SW 1271 (cell line): ENCODE results near the gene PRRG1.
"Not testable (repeated sequence)": the region's sequence is repeated elsewhere in the genome, so short reads cannot be mapped to it uniquely, and the experiment has no call there.

Source experiments
- DNase-seq, 2 experiments: peaks; one replicate each; lab custom pipeline; 2025; lab: John Stamatoyannopoulos, UW

The PRRG1 gene

DNA sequence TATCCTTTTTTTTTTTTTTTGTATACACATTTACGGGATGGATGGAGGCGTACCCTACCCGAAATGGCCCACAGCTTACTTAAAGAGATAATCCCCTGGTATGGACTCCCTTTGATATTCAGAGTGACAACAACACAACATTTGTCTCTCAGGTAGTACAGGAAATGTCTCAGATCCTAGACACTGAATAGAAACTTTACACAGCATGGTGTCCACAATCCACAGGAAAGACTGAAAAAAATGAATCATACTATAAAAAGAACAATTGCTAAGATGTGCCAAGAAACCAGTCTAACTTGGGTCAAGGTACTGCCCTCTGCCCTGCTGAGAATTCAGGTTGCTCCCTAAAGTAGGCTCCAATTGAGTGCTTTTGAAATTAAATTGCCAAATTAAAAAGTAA lies 121.5 kb downstream of the PRRG1 start:
- no peak for DNase-seq

DNA sequence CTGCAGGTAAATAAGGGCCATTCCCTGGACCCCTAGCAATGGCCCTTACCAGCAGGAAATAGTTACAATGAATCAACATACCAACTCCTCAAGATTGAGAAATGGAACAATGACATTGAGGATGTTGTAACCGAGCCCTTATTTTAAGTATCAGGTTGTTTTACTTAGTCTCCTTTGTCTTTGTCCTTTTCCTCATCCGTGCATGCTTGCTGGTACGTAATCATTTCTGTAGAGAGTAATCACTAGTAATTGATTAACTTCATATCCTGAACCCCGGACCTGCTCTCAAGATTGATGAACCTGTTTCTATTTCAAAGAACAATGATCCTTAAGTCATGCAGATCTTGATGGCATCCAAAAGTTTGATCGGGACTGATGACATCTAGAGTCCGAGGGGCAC lies 123.7 kb downstream of the PRRG1 start:
- no peak for DNase-seq

DNA sequence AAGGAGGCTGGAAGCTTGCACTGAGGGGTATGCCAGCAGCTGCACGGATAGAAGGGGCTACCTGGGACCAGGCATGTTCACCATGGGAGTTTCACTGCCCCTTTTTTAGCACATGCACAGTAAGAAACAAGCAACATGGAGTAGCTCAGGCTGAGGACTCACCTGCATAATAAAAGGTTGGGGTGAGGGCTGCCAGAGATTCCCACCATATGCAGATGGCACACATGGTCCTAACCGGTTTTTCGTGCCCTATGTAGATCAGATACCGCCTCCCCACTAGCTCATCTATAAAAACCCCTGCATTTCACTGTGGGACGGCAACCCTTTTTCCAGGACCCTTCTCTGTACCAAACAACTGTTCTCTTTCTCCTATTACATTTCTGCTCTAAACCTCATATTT lies 125.3 kb downstream of the PRRG1 start:
- no peak for DNase-seq

DNA sequence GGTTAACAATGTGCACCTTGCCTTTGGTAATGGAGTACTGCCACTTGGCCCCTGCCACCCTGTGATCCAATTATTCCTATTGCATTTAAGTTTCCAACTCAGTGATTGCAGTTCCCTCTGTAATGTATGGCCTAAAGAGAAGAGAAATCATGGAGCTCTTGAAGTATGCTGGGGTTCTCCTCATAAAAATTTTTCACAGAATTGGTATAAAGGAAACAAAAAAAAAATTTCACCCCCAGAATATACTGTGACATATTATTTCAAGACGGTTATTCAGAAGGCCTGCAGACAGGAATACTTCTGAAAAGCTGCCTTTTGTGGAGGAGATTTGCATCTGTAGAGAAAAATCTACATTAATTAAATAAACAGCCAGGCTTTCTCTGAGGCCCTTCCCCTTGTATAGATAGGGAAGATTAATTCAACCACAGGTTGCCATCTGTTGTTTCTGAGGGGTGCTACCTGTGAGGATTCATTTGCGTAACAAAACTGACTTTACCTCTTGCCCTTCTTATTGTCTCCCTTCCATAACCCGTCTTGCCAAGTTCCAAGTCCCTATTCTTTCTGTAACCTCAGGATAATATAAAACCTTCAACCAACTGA lies 127.5 kb downstream of the PRRG1 start:
- no peak for DNase-seq

DNA sequence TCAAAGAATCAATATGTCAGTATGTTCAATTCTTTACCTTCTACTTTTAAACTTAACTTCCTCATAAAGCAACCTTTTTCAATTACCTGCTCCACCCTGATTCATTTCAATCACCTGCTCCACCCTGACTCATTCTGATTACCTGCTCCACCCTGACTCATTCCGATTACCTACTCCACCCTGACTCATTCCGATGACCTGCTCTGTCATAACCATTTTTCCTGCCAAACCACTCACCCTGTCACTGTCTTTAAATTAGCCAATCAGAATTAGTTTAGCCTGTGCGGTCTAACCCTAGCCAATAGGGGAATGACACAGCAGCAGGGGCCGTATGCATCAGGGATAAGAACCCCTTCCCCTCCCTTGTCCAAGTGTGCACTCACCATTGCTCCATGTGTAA lies 135.2 kb downstream of the PRRG1 start:
- DNase-seq: not testable (repeated sequence)

DNA sequence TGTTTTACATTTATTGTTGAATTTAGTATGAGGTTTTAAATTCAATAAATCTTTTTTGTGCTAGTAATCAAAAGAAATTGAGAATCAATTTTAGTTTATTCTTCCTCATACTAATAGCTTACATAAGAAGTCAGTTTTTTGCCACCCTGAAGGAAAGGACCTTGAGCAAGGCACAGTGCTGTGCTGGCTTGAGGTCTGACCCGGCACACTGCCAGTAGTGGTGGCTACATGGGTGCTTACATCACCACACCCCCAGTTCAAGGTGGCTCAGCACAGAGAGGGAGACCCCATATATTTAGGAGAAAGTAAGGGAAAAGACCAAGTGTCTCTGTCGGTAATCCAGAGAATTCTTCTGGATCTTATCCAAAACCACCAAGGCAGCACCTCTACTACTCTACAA lies 136.3 kb downstream of the PRRG1 start:
- DNase-seq: no peak

DNA sequence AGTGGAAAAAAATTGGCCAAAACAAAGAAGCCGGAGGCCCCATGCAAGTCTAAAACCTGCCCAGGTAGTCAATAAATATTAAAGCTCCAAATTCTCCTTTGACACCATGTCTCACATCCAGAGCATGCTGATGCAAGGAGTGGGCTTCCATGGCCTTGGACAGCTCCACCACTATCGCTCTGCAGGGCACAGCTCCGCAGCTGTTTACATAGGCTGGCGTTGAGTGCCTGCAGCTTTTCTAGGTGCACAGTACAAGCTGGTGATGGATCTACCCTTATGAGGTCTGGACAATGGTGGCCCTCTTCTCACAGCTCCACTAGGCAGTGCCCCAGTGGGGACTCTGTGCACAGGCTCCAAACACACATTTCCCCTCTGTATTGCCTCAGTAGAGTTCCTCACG lies 138.1 kb downstream of the PRRG1 start:
- DNase-seq: no peak

DNA sequence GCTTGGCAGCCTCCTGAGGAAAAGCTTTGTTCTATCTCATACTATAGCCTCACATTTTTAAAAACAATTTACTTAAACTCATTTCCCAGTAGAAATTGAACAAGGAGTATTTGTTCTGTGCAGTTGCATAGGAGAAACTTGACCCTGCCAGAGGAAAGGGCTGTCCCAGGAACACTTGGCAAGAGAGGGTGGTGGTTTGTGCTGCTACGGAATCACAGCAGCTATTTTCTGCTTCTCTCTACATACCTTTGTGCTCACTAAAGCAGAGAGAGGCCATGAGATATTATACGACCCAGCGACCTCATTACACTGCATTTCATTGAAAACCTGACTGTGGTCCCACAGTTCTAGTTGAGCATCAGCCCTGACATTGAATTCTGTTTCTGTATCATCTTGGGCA lies 139.2 kb downstream of the PRRG1 start:
- no peak for DNase-seq

DNA sequence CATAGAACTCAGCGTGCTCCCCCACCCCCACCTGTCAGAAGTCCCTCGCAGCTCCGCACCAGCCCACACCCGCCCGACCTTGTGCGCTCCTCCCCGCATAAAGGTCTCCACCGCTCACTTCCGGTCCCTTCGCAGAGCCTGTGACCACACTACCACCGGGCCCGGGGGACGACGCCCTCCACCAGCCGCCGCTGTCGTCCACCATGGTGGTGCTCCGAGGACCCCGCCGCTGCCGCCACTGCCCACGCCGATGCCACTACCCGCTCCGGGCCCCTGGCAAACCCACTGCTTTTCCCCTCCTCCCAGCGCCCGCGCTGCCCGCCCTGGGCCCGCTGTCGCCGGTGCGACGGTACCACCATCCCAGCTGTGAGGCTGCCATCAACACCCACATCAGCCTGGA lies 142.5 kb downstream of the PRRG1 start:
- DNase-seq: no peak

DNA sequence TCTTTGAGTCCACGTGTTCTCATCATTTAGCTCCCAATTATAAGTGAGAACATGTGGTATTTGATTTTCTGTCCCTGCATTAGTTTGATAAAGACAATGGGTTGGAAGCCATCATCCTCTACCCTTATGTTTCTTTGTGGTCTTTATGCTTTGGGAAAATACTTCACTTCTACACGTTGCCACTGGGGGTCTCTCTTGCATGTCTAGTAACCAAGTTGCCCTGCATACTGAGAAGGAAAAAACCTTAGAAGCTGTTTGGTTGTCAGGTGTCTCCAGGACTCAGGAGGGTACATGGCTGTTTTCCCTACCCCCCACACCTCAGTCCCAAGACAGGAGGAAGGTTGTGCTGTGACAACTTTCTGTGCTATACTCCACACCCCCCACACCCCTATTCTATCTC lies 146.6 kb downstream of the PRRG1 start:
- DNase-seq: not testable (repeated sequence)

DNA sequence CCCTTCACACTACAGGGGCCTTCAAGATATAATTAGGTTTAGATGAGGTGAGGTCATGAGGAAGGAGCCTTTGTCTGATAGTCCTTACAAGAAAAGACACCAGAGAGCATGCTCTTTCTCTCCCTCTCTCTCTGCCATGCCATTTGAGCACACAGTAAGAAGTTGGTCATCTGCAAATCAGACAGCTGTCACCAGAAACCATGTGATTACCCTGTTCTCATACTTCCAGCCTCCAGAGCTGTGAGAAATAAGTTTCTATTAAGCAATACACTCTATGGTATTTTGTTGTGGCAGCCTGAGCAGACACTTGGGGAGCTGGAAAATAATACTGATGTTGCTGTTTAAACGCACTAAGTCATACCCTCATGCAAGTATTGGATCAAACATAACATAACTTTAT lies 148.0 kb downstream of the PRRG1 start:
- not testable (repeated sequence) for DNase-seq

DNA sequence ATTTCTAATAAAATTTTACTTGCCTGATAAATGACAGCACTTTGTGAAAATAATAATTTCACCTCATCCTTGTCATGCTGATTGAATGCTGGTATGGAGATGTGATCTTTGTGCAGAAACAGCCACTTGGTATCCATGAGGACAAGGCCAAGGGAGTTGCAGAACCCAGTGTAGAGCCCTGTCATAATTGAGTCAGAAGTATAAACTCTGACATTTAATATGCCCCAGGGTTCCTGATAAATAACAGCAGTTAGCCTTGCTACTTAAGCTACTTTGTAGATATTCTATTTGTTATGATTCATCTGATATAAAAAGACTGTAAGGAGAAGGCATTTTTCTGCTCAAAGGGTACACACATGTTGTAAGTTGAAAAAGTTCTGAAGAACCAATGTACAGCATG lies 149.2 kb downstream of the PRRG1 start:
- DNase-seq: not testable (repeated sequence)

DNA sequence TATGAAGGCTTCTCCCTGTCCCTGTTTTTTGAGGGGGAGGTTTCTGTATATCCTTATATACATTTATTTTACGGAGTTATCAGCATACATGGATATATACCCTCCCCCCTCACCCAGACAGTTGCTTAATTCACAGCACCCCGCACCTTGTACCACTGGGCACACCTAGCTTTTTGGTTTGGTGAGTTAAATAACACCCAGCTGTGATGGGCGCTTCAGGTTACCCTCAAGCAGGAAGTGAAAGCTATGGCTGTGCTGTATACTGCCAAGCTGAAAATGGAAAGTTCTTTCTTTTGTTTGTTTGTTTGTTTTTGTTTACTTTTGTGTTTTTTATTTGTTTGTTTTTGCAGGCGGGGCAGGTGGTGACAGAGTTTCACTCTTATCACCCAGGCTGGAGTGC lies 150.5 kb downstream of the PRRG1 start:
- not testable (repeated sequence) for DNase-seq

DNA sequence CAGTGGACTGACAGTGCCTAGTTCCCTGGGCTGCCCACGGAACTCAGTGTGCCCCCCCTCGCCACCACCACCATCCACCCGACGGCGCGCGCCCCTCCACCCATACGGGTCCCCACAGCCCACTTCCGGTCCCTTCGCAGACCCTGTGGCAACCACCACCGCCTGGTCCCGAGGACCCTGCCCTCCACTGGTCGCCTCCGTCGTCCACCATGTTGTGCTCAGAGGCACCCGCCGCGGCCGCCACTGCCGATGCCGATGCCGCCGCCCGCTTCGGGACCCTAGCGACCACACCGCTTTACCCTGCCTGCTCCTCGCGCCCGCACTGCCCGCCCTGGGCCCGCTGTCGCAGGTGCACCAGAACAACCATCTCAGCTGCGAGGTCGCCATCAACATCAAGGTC lies 155.8 kb downstream of the PRRG1 start:
- DNase-seq: no peak
